Right lung (tissue), 5 donors: ENCODE results near the gene TEX44. TPM values are rescaled to one million over a fixed set of nuclear protein-coding genes. Genes with fewer than 3 reads are reported as not detected.
A peak's percentile ranks its signal among the peaks of the same experiment; 100 is the strongest.

Experiments
- DNase-seq, 2 donors: peaks; one replicate each; pipeline ENCODE4 v3.0.0-alpha.2; 2013
- polyA plus RNA-seq, 5 donors: library from polyadenylated mRNA; unstranded; fragments of 120-200 nt; gene quantifications; one replicate each; pipeline versions ENCODE4 v1.2.1 to v1.2.3, GENCODE V29; 2013; ENCODE audit warnings: inconsistent platforms in 1 of 5, low replicate concordance in 1 of 5; ENCODE audit not compliant: insufficient read length in 5 of 5, insufficient read depth in 1 of 5

The TEX44 gene
- polyA plus RNA-seq, 5 donors: 0.15 TPM; not detected in 4

DNA sequence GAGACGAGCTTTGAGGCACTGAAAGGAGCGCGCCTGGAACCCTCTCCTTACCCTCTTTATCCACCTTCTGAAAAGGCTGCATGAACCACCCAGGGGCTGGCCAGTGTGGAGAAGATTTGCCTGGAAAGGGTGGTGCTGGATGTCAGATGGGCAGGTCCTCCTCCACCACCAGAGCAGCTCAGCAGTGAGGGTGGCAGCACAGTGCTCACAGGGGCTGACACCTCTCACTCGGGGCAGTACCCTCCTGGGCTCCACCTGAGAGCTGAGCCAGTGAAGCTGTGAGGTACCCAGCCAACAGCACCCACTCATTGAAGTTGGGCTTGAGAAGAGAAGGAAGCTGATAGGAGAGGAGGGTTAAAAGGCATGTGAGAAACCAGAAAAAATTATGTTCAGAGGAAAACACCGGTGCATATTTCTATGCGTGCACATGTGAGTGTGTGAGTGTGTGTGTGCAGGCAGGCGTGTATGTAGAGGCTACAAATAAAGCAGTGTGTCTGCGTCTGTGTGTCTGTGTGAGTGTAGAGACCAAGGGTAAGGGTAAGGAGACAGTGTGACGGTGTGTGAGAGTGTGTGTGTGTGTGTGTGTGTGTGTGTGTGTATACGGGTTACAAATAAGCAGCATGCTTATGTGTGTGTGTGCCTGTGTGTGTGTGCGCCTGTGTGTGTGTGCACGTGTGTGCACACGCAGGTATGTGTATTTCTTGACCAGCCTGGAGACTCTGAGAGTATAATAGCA, 40.7 kb downstream of the TEX44 start:
- no peak for DNase-seq

DNA sequence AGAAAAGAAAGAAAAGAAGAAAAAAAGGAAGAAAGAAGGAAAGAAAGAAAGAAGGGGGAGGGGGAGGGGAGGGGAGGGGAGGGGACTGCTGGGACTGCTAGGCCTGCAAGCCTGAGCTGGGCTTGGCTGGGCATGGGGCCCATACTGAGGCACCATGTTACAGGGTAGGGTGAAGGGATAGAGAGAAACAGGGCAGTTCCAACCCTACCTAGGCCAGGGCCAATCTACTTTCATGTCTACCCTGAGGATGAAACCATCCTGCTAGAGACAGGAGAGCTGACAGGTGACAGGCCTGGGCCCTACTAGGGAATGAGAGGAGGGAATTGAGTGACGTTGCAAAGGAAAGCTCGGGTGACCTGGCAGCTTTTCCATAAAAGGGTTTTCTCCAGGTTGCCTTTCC, 41.7 kb downstream of the TEX44 start:
- DNase-seq: no peak

DNA sequence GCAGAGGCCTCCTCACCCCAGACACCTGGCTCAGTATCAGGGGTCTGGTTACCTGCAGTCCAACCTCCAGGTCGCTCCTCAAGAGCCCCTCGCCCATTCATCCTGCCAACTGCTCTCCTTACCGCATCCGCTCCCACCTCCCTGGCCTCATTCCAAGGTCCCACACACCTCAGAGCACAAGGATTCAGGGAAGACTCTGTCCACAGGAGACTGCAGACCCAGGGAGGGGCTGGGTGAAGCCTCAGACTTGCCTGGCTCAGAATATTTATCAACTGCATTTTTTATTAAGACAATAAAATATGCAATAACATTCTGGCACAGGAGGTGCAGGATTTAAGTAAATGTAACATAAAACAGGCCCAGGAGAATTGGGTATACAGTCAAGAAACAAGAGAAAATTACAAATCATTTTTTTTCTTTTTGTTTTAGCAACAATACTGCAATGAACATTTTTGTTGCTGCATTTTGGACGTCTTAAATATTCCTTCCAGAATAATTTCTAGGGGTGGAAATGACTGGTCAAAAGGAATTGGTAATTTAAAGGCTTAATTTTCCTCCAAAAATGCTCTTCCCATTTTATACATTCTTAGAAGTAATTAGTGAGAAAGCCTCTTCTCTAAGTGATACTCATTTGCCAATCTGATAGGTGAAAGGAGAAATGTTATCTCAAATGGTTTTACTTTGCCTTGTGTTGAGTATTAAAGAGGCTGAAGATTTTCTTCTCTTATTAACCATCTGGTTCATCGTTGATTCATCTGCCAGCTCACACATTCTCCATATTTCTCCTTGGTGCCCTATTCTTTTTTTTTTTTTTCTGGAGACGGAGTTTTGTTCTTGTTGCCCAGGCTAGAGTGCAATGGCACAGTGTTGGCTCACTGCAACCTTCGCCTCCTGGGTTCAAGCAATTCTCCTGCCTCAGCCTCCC, 42.5 kb downstream of the TEX44 start:
- DNase-seq: no peak

DNA sequence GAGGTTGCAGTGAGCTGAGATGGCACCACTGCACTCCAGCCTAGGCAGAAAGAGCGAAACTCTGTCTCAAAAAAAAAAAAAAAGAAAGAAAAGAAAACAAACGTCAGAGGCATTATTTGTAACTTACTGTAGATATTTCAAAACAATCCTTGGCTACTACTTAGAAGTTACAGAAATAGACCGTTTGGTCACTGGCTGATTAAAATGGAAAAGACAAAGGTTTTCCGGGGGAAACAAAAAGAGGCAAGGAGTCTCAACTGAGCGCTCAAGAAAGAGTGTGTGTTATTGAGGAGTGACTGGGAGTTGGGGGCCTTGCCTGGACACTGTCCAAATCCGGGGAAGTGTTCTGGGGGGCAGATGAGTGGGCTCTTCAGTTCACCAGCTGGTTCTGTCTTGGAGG, 47.6 kb downstream of the TEX44 start:
- no peak for DNase-seq

DNA sequence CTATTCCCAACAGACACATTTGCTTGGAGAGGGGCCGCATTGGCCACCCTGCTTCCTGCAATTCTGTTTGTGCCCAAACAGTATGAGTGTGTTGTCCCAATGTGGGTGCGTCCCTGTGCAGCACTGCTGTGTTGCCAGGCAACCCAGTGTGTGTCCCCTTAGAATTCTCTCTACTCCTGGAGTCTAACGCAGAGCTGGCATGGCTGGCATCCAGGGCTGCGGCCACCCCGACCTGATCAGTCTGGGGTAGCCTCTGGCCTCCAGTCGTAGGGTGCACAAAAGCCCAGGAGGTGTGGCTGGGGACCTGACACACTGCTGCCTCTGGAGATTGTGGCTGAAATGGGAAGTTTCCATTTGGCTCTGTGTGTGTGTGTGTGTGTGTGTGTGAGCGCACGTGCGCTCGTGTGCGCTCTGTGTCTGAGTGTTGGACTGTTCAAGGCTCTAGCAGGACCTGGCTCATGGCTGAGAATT, 48.0 kb downstream of the TEX44 start:
- peak; percentile 66 to 72 for DNase-seq

DNA sequence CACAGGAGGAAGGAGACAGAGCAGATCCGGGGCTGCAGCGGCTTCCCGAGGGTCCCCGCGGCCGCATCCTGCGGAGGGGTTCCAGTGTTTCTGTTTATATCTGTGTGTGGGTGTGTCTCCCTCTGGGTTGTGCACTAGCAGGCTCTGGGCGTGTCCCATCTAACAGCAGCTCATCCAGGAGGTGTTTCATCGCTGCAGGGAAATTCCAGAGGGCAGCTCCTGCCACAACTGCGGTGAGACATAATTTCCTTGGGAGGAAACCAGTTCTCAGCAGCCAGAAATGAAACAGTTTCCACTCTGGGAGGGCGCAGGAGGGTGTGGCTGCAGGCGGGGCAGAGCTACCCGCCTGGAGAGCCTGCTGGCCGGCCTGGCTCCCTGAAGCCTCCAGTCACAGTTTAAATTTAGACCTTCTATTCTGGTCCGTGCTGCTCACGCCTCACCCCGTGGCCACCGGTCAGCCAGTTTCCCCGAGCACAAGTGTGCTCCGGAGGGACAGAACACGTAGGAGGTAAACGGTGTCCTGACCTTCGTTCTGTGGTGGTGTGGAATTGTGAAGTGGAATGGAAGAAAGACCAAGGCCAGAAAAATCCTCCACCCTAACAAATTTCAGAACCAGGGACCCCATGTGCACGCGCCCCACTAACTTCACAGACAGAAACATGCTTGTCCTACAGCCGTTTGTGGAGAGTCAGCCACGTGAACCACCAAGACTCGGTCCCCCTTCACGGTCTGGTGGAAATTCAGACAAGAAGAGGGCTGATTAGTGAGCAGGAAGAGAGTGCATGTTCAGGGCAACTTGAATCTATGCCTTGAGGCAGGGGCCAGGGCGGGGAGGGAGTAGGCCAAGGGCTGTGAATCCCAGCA, 50.2 kb downstream of the TEX44 start:
- DNase-seq: peak; percentile 47 to 52

DNA sequence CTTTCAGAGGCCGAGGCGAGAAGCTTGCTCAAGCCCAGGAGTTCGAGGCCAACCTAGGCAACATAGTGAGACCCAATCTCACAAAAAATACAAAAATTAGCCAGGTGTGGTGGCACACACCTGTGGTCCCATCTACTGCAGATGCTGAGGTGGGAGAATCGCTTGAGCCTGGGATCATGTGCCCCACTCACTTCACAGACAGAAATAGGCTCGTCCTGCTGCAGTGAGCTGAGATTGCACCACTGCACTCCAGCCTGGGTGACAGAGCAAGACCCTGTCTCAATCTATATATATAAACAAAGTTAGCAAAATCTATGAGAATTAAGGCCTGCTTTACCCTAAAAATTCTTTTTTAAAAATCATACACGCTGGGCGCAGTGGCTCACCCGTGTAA, 50.8 kb downstream of the TEX44 start:
- no peak for DNase-seq

Other genes starting within 250 kb of the TEX44 start
- 1 to 10 TPM; 2.0 to 5.2 (median 3.3) TPM for gene B3GNT7, start 197.2 kb upstream of the TEX44 start, polyA plus RNA-seq
- gene NCL, start 128.4 kb upstream of the TEX44 start, polyA plus RNA-seq: 1,000 to 10,000 TPM in 1 of 5 donors, 100 to 1,000 TPM in 4; 767 to 1,092 (median 942) TPM
- gene NMUR1, start 62.4 kb upstream of the TEX44 start, polyA plus RNA-seq: under 1 TPM; 0.34 to 0.75 (median 0.55) TPM
- 1,000 to 10,000 TPM; 1,677 to 2,311 (median 2,160) TPM for gene PTMA, start 115.7 kb downstream of the TEX44 start, polyA plus RNA-seq
- gene PDE6D, start 188.4 kb downstream of the TEX44 start, polyA plus RNA-seq: 10 to 100 TPM; 23.1 to 28.8 (median 28.3) TPM
- 10 to 100 TPM; 55.4 to 68.9 (median 61.1) TPM for gene COPS7B, start 193.6 kb downstream of the TEX44 start, polyA plus RNA-seq